Diencephalon (tissue), 1 donor: ENCODE results near the gene ANKHD1. TPM values are rescaled to one million over a fixed set of nuclear protein-coding genes. Genes with fewer than 3 reads are reported as not detected.

Source experiments
- small RNA-seq: library from RNA; depleted of rRNA; stranded (forward); fragments of <200 nt; gene quantifications from one replicate; pipeline ENCODE3, GENCODE V24; 2014
- total RNA-seq: library from RNA; depleted of rRNA; stranded (reverse); fragments of >200 nt; gene quantifications from one replicate; pipeline ENCODE4 v1.2.3, GENCODE V29; 2014

Gene ANKHD1
- total RNA-seq, result 88.6 TPM

GRCh38 chr5:140401362-140402257 is at the start of gene ANKHD1:
Gene ANKHD1, plus strand, starts transcription at chr5:140401833. Its CDS starts 135 bp downstream, at chr5:140401968.

GRCh38 chr5:140360101-140360500 is 41.5 kb upstream of the ANKHD1 start, which contains the start of gene SLC4A9:
Gene SLC4A9, plus strand, starts transcription at chr5:140360194. Its CDS starts 43 bp downstream, at chr5:140360237.

GRCh38 chr5:140547508-140548299 is 146.1 kb downstream of the ANKHD1 start, which contains the start of gene EIF4EBP3:
Gene EIF4EBP3, plus strand, starts transcription at chr5:140547662. Its CDS starts 76 bp downstream, at chr5:140547738.

GRCh38 chr5:140557136-140557805 is 155.6 kb downstream of the ANKHD1 start, which contains the start of gene SRA1:
Gene SRA1, minus strand, starts transcription at chr5:140557473. Its CDS starts 21 bp downstream, at chr5:140557452.

GRCh38 chr5:140564196-140565023 is 162.8 kb downstream of the ANKHD1 start, which contains the start of the genes APBB3 and SLC35A4:
Gene APBB3, minus strand, starts transcription at chr5:140564598. Its CDS starts 353 bp downstream, at chr5:140564245.
Gene SLC35A4, plus strand, starts transcription at chr5:140564828. Its CDS starts 2,342 bp downstream, at chr5:140567170.

Small RNAs within 50 kb of the gene (small RNA-seq; reads per million reads assigned to genes)
- not detected for gene RF00279
- gene RF00443, result not detected
- not detected for gene RNU4-14P

Other genes with a start within 250 kb of the ANKHD1 start
- 9.5 TPM for gene CYSTM1, start 226.6 kb upstream of the ANKHD1 start, total RNA-seq
- 57.0 TPM for gene PFDN1, start 98.7 kb upstream of the ANKHD1 start, total RNA-seq
- 18.2 TPM for gene HBEGF, start 55.2 kb upstream of the ANKHD1 start, total RNA-seq
- 0.23 TPM for gene SLC4A9, start 41.6 kb upstream of the ANKHD1 start, total RNA-seq
- not detected for gene EIF4EBP3, start 145.8 kb downstream of the ANKHD1 start, total RNA-seq
- gene SRA1, start 155.6 kb downstream of the ANKHD1 start, total RNA-seq, result 23.8 TPM
- gene APBB3, start 162.8 kb downstream of the ANKHD1 start, total RNA-seq, result 29.8 TPM
- 9.7 TPM for gene SLC35A4, start 163.0 kb downstream of the ANKHD1 start, total RNA-seq
- gene CD14, start 231.3 kb downstream of the ANKHD1 start, total RNA-seq, result 12.9 TPM
- gene TMCO6, start 237.6 kb downstream of the ANKHD1 start, total RNA-seq, result 4.6 TPM
- gene NDUFA2, start 245.8 kb downstream of the ANKHD1 start, total RNA-seq, result 37.1 TPM
- 78.4 TPM for gene IK, start 246.0 kb downstream of the ANKHD1 start, total RNA-seq